Endothelial cell of umbilical vein (primary cell): ENCODE measurements around the gene PBX3. TPM values are rescaled to one million over a fixed set of nuclear protein-coding genes. Genes with fewer than 3 reads are reported as not detected.

Experiments
- BruUV-seq: library from RNA; stranded (reverse); fragments of 400-500 nt; replicated peaks from 2 replicates; lab custom pipeline; 2021; lab: Mats Ljungman, UMichigan
- CTCF ChIA-PET: fragments of 300-600, 350-600 bp; sonication (Branson Sonifier 250); formaldehyde crosslinking; loops from one replicate; lab custom pipeline; 2021; ENCODE audit warnings: antibody characterized with exemption, inconsistent platforms; lab: Charles Lee
- POLR2A ChIA-PET: fragments of 300-600, 350-600 bp; sonication (Branson Sonifier 250); formaldehyde crosslinking; loops from one replicate; lab custom pipeline; 2021; ENCODE audit warnings: antibody characterized with exemption, inconsistent platforms; lab: Charles Lee
- DNase-seq: peaks from one replicate; pipeline ENCODE4 v3.0.0-alpha.2; 2011; ENCODE audit warnings: low read depth, low spot score
- FAIRE-seq: peaks from 2 replicates; lab custom pipeline; 2011; peaks lifted over from hg19 to GRCh38; lab: Jason Lieb, UNC
- H2AFZ ChIP-seq: 2 replicates; pipeline ENCODE4 v1.6.0; 2012; ENCODE audit warnings: low read depth, low read length, control low read depth, inconsistent platforms
- H3K27ac ChIP-seq: 2 replicates; pipeline ENCODE4 v1.5.1; 2011; ENCODE audit warnings: low read depth, mild to moderate bottlenecking, control low read depth, low read length, moderate library complexity; ENCODE audit not compliant: insufficient read depth
- H3K27me3 ChIP-seq, 2 experiments: 2 replicates each; pipeline versions ENCODE4 v1.6.0 to v1.6.1; 2011; ENCODE audit warnings: low read length in 2 of 2, mixed read lengths in 1 of 2; ENCODE audit not compliant: control insufficient read depth in 2 of 2, insufficient read depth in 2 of 2
- H3K36me3 ChIP-seq, 2 experiments: 2 replicates in 1 of 2; 3 replicates in 1 of 2; pipeline ENCODE4 v1.5.1; 2011; ENCODE audit warnings: low read length in 2 of 2, mild to moderate bottlenecking in 1 of 2, moderate library complexity in 1 of 2; ENCODE audit not compliant: control insufficient read depth in 2 of 2, insufficient read depth in 2 of 2; ENCODE audit errors: extremely low read depth in 1 of 2
- H3K4me1 ChIP-seq: 3 replicates; pipeline ENCODE4 v1.5.1; 2011; ENCODE audit warnings: mild to moderate bottlenecking, low read length; ENCODE audit not compliant: control insufficient read depth, insufficient read depth; ENCODE audit errors: extremely low read depth
- H3K4me2 ChIP-seq: 2 replicates; pipeline ENCODE4 v1.6.1; 2011; ENCODE audit warnings: low read length, control low read depth, mixed read lengths; ENCODE audit not compliant: insufficient read depth
- H3K4me3 ChIP-seq, 3 experiments: fragments of 200-600 bp in 1 of 3; sonication (generic), shearing (Covaris generic) in 1 of 3; replicated peaks in 1 of 3; 2 replicates each; pipeline ENCODE4 v1.5.1; 2011 to 2016; ENCODE audit warnings: control low read depth in 3 of 3, low read length in 3 of 3, mild to moderate bottlenecking in 2 of 3, inconsistent platforms in 1 of 3, low read depth in 1 of 3, moderate library complexity in 1 of 3; ENCODE audit not compliant: insufficient read depth in 1 of 3
- H3K79me2 ChIP-seq: 2 replicates; pipeline ENCODE4 v1.6.0; 2012; ENCODE audit warnings: low read length, inconsistent platforms; ENCODE audit not compliant: control insufficient read depth, insufficient read depth
- H3K9ac ChIP-seq: replicated peaks from 2 replicates; pipeline ENCODE3; 2011; ENCODE audit warnings: low read length, control low read depth; ENCODE audit not compliant: insufficient read depth; ENCODE audit errors: extremely low read depth
- H3K9me1 ChIP-seq: replicated peaks from 3 replicates; pipeline ENCODE4 v1.6.0; 2011; ENCODE audit warnings: mild to moderate bottlenecking, low read length; ENCODE audit not compliant: control insufficient read depth, insufficient read depth; ENCODE audit errors: extremely low read depth
- H3K9me3 ChIP-seq: replicated peaks from 2 replicates; pipeline ENCODE4 v1.5.1; 2012; ENCODE audit warnings: low read length, inconsistent platforms; ENCODE audit not compliant: control insufficient read depth, insufficient read depth
- H4K20me1 ChIP-seq: replicated peaks from 2 replicates; pipeline ENCODE3; 2011; ENCODE audit warnings: mild to moderate bottlenecking, low read length; ENCODE audit not compliant: control insufficient read depth, insufficient read depth; ENCODE audit errors: extremely low read depth
- CTCF ChIP-seq, 2 donors: IDR thresholded peaks; 1 replicate in 1 of 2; 2 replicates in 1 of 2; pipeline ENCODE4 v1.5.1; 2011; ENCODE audit warnings: low read length in 2 of 2, mild to moderate bottlenecking in 2 of 2, moderate library complexity in 2 of 2, control low read depth in 1 of 2, inconsistent platforms in 1 of 2, low read depth in 1 of 2; ENCODE audit not compliant: insufficient read depth in 1 of 2; ENCODE audit errors: extremely low read depth in 1 of 2
- EZH2 ChIP-seq: IDR thresholded peaks from 2 replicates; pipeline ENCODE4 v1.6.1; 2012; ENCODE audit warnings: borderline replicate concordance, low read depth, mild to moderate bottlenecking, moderate library complexity, low read length, inconsistent platforms; ENCODE audit not compliant: severe bottlenecking
- JUN ChIP-seq: IDR thresholded peaks from 2 replicates; pipeline ENCODE4 v1.6.1; 2011; ENCODE audit warnings: borderline replicate concordance, low read depth; ENCODE audit not compliant: insufficient read length, insufficient read depth
- MAX ChIP-seq: IDR thresholded peaks from 2 replicates; pipeline ENCODE4 v1.6.1; 2011; ENCODE audit not compliant: insufficient read depth, insufficient read length
- MYC ChIP-seq: IDR thresholded peaks from one replicate; pipeline ENCODE4 v1.6.1; 2011; ENCODE audit warnings: mild to moderate bottlenecking, low read depth, low read length
- POLR2AphosphoS5 ChIP-seq: IDR thresholded peaks from 2 replicates; pipeline ENCODE4 v1.6.1; 2012; ENCODE audit warnings: low read depth, mild to moderate bottlenecking, control low read depth, low read length, moderate library complexity; ENCODE audit not compliant: insufficient read depth
- dilution Hi-C: fragments of 300-500 bp; cut with MboI; formaldehyde crosslinking; loops from one replicate; pipeline ENCODE4 v1.15.0; 2019; ENCODE audit warnings: low sequenced_read_pairs; ENCODE audit not compliant: extremely low pct_ligation_motif_present
- intact Hi-C: fragments of 100-400 bp; cut with micrococcal nuclease; formaldehyde crosslinking; loops from one replicate; pipeline ENCODE4 v1.10.0; 2022
- polyA plus RNA-seq, 4 experiments: library from polyadenylated mRNA; depleted of rRNA in 3 of 4; stranded (reverse) in 3 of 4; unstranded in 1 of 4; fragments of >200 nt; gene quantifications; 2 replicates each; pipeline versions ENCODE4 v1.2.1 to v1.2.3, GENCODE V29; 2011 to 2012; ENCODE audit warnings: missing spikeins in 1 of 4
- total RNA-seq: library from RNA; stranded (reverse); gene quantifications from 2 replicates; pipeline ENCODE4 v1.2.3, GENCODE V29; 2021

Gene PBX3
- total and polyA plus RNA-seq, 2 donors (not counting 3 experiments of a cell fraction or from before 2014, with no cell fraction given) = 18.8 to 42.0 TPM

GRCh38 chr9:125998837-125999503 is 251.8 kb downstream of the PBX3 start:
- CTCF ChIA-PET = no interaction called here
- Histone ChIP-seq H3K4me3 (no peak overlapping the region), H2AFZ (no peak overlapping the region), H3K36me3 (no peaks in the 10 kb centered on the region), H3K9me1 (no peaks in the 10 kb centered on the region), H3K27me3 (no peaks in the 10 kb centered on the region), H3K9ac (no peak overlapping the region), H3K9me3 (no peaks in the 10 kb centered on the region), H3K4me2 (no peak overlapping the region), H3K4me1 (no peaks in the 10 kb centered on the region), H4K20me1 (no peaks in the 10 kb centered on the region), H3K27ac (no peak overlapping the region), H3K79me2 (no peaks in the 10 kb centered on the region)
- dilution Hi-C loops (no loop called here), intact Hi-C loops (no loop called here)
- no peak for FAIRE-seq
- no peak for DNase-seq
- TF ChIP-seq EZH2 (no peak), JUN (no peak), MAX (no peak), MYC (no peak), POLR2AphosphoS5 (no peak), CTCF (IDR thresholded peaks at IDR 0.05; ENCODE audit: extremely low read depth in 1 of 2, insufficient read depth in 1 of 2, low read depth in 1 of 2, low read length in 2 of 2) (no peak)
- no TSS peak for BruUV-seq
- POLR2A ChIA-PET = no interaction called here
